Muscle of arm (tissue), 14 donors: ENCODE results near the gene CRYGN. TPM values are rescaled to one million over a fixed set of nuclear protein-coding genes. Genes with fewer than 3 reads are reported as not detected.

Experiments used
- DNase-seq: peaks from one replicate; pipeline ENCODE4 v3.0.0-alpha.2; 2013
- long read RNA-seq, 11 donors: transcript quantifications; one replicate each; lab custom pipeline, GENCODE V29; 2026
- polyA plus RNA-seq, 12 donors: library from polyadenylated mRNA; unstranded; fragments of 120-200 nt; gene quantifications; one replicate each; pipeline ENCODE4 v1.2.1, GENCODE V29; 2013; ENCODE audit not compliant: insufficient read length in 12 of 12

The CRYGN gene
- under 1 TPM in 7 of 12 donors, not detected in 5; 0.12 to 0.82 (median 0.21) TPM for polyA plus RNA-seq
- long read RNA-seq, donor 1 = 0 reads
- long read RNA-seq, donor 2 = 0 reads
- long read RNA-seq, donor 3 = 0 reads
- long read RNA-seq, donor 4 = 0 reads
- long read RNA-seq, donor 5 = 0 reads
- long read RNA-seq, donor 6 = 0 reads
- long read RNA-seq, donor 7 = 0 reads
- long read RNA-seq, donor 8 = 0 reads
- long read RNA-seq, donor 9 = 0 reads
- long read RNA-seq, donor 10 = 0 reads
- long read RNA-seq, donor 11 = 0 reads

GRCh38 chr7:151439855-151440798, at the start of gene CRYGN:
Gene CRYGN (minus strand): TSS chr7:151440141. CDS start chr7:151439917, 224 bp downstream.
- DNase-seq = no peak

- DNase-seq = no peak
Measured at GRCh38 chr7:151489498-151489897, 49.6 kb upstream of the CRYGN start.

GRCh38 chr7:151488096-151488495, 48.2 kb upstream of the CRYGN start:
- no peak for DNase-seq

GRCh38 chr7:151487228-151487627, 47.3 kb upstream of the CRYGN start:
- no peak for DNase-seq

GRCh38 chr7:151486074-151486473, 46.1 kb upstream of the CRYGN start:
- no peak for DNase-seq

GRCh38 chr7:151484971-151485707, 45.2 kb upstream of the CRYGN start:
- DNase-seq = no peak

- no peak for DNase-seq
Measured at GRCh38 chr7:151483711-151483983, 43.7 kb upstream of the CRYGN start.

GRCh38 chr7:151482883-151483710, 43.2 kb upstream of the CRYGN start:
- no peak for DNase-seq

GRCh38 chr7:151481650-151482505, 41.9 kb upstream of the CRYGN start:
- no peak for DNase-seq

GRCh38 chr7:151477867-151478266, 37.9 kb upstream of the CRYGN start:
- no peak for DNase-seq

- DNase-seq = no peak
Measured at GRCh38 chr7:151472644-151473380, 32.9 kb upstream of the CRYGN start.

- DNase-seq = no peak
Measured at GRCh38 chr7:151470711-151471110, 30.8 kb upstream of the CRYGN start.

GRCh38 chr7:151469281-151469680, 29.3 kb upstream of the CRYGN start:
- DNase-seq = no peak

GRCh38 chr7:151468217-151469018, 28.5 kb upstream of the CRYGN start:
- DNase-seq = no peak

GRCh38 chr7:151465169-151465568, 25.2 kb upstream of the CRYGN start:
- DNase-seq = no peak

GRCh38 chr7:151462306-151462779, 22.4 kb upstream of the CRYGN start:
- no peak for DNase-seq

GRCh38 chr7:151461942-151462230, 21.9 kb upstream of the CRYGN start:
- DNase-seq = no peak

- no peak for DNase-seq
Measured at GRCh38 chr7:151461096-151461941, 21.4 kb upstream of the CRYGN start.
